Loucy (cell line): Measurements from ENCODE around the gene IDI2.

ENCODE experiments used
- CTCF ChIP-seq: fragments of 200-600 bp; sonication (generic); conservative IDR thresholded peaks from 2 replicates; pipeline ENCODE4 v1.5.1; 2014; ENCODE audit warnings: mild to moderate bottlenecking, antibody characterized with exemption, low read length
- EZH2phosphoT487 ChIP-seq: fragments of 200-600 bp; IDR thresholded peaks from 2 replicates; pipeline ENCODE4 v1.6.1; 2018; ENCODE audit warnings: antibody characterized with exemption, mild to moderate bottlenecking, moderate library complexity, borderline replicate concordance

DNA sequence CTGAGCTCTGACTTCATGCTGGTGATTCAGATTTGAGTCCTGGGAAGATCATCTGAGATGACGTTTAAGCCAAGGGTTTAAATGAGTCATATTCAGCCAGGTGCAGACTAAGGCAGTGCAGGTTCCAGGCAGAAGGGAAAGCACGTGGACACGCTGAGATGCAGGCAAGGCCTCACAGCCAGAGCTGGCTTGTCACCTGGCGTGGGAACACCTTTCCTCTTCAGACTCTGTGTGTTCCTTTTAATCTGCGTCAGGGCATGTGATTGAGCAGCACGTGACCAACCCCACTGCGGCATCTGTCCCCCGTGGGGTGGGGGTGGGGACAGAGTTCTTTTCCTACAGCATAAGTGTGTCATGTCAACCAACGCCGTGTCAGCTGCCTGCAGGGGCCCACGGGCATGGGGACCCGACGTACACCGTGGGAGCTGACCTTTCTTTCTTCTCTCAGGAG is 10.7 kb upstream of the IDI2 start:
- TF ChIP-seq CTCF (no peak), EZH2phosphoT487 (no peak)
